ENCODE data around the gene MYO1F.

MYO1F gene

GRCh38 chr19:8608941-8609278 is 31.7 kb upstream of the MYO1F start:
- TF ChIP-seq CTCF (IDR thresholded peaks at IDR 0.05; ENCODE audit: low read depth, low read length, missing control alignments) = no peak
- Histone ChIP-seq H3K36me3 (replicated peaks) (peaks cover 8% of the 10 kb centered on the region), H3K4me3 (ENCODE audit: low read depth, low read length) (peak overlapping the region; percentile 84), H3K27me3 (replicated peaks) (no peaks in the 10 kb centered on the region), H3K27ac (peak overlapping the region; percentile 77)
- in situ Hi-C loops (cut with HindIII; ENCODE audit: low pct_ligation_motif_present, low sequenced_read_pairs) = no loop called here
- DNase-seq = no peak

- H3K27me3 ChIP-seq (replicated peaks) = no peaks in the 10 kb centered on the region
- no peak for TF ChIP-seq CTCF (IDR thresholded peaks at IDR 0.05; ENCODE audit: low read depth, low read length, missing control alignments)
- H3K27ac ChIP-seq = no peak overlapping the region
- peaks cover 21% of the 10 kb centered on the region for H3K36me3 ChIP-seq (replicated peaks)
- DNase-seq = peak; percentile 64
- no peak overlapping the region for H3K4me3 ChIP-seq (ENCODE audit: low read depth, low read length)
- in situ Hi-C loops (cut with HindIII; ENCODE audit: low pct_ligation_motif_present, low sequenced_read_pairs) = no loop called here
Observed at GRCh38 chr19:8607386-8607785, 30.1 kb upstream of the MYO1F start.

- H3K27ac ChIP-seq = no peak overlapping the region
- H3K4me3 ChIP-seq (ENCODE audit: low read depth, low read length) = no peak overlapping the region
- no peak for DNase-seq
- in situ Hi-C loops (cut with HindIII; ENCODE audit: low pct_ligation_motif_present, low sequenced_read_pairs) = no loop called here
- H3K36me3 ChIP-seq (replicated peaks) = peaks cover 29% of the 10 kb centered on the region
- H3K27me3 ChIP-seq (replicated peaks) = no peaks in the 10 kb centered on the region
- TF ChIP-seq CTCF (IDR thresholded peaks at IDR 0.05; ENCODE audit: low read depth, low read length, missing control alignments) = no peak
Observed at GRCh38 chr19:8605514-8605913, 28.3 kb upstream of the MYO1F start.

GRCh38 chr19:8601796-8602195 is 24.6 kb upstream of the MYO1F start:
- in situ Hi-C loops (cut with HindIII; ENCODE audit: low pct_ligation_motif_present, low sequenced_read_pairs) = no loop called here
- no peak for DNase-seq

GRCh38 chr19:8600816-8601215 is 23.6 kb upstream of the MYO1F start:
- no peaks in the 10 kb centered on the region for H3K27me3 ChIP-seq (replicated peaks)
- DNase-seq = no peak
- no peak overlapping the region for H3K4me3 ChIP-seq (ENCODE audit: low read depth, low read length)
- peaks cover 51% of the 10 kb centered on the region for H3K36me3 ChIP-seq (replicated peaks)
- in situ Hi-C loops (cut with HindIII; ENCODE audit: low pct_ligation_motif_present, low sequenced_read_pairs) = no loop called here
- no peak overlapping the region for H3K27ac ChIP-seq
- no peak for TF ChIP-seq CTCF (IDR thresholded peaks at IDR 0.05; ENCODE audit: low read depth, low read length, missing control alignments)

More at GRCh38 chr19:8601796-8602195, 24.6 kb upstream of the MYO1F start:
- no peak for TF ChIP-seq CTCF (IDR thresholded peaks at IDR 0.05; ENCODE audit: low read depth, low read length, missing control alignments)
- Histone ChIP-seq H3K27ac (no peak overlapping the region), H3K36me3 (replicated peaks) (peaks cover 41% of the 10 kb centered on the region), H3K4me3 (ENCODE audit: low read depth, low read length) (no peak overlapping the region), H3K27me3 (replicated peaks) (no peaks in the 10 kb centered on the region)

- Histone ChIP-seq H3K36me3 (replicated peaks) (peaks cover 51% of the 10 kb centered on the region), H3K4me3 (ENCODE audit: low read depth, low read length) (no peak overlapping the region), H3K27ac (no peak overlapping the region), H3K27me3 (replicated peaks) (no peaks in the 10 kb centered on the region)
- no peak for TF ChIP-seq CTCF (IDR thresholded peaks at IDR 0.05; ENCODE audit: low read depth, low read length, missing control alignments)
- in situ Hi-C loops (cut with HindIII; ENCODE audit: low pct_ligation_motif_present, low sequenced_read_pairs) = no loop called here
- DNase-seq = no peak
Observed at GRCh38 chr19:8600064-8600463, 22.8 kb upstream of the MYO1F start.

Measured in brain microvascular endothelial cell (primary cell).